Measurements from ENCODE around the gene BCL2L11. TPM values are rescaled to one million over a fixed set of nuclear protein-coding genes. Genes with fewer than 3 reads are reported as not detected.

Gene BCL2L11
- total and polyA plus RNA-seq, 2 donors, result 9.1 to 10.2 TPM

GRCh38 chr2:111205774-111206173 lies 85.1 kb downstream of the BCL2L11 start:
- 87% methylated on average over 2 of the region's 2 CpGs for WGBS
- no peaks in the 10 kb centered on the region for H3K4me1 ChIP-seq (ENCODE audit: insufficient read depth)
- H3K27ac ChIP-seq (ENCODE audit: low read depth), result no peak overlapping the region
- DNase-seq (ENCODE audit: extremely low spot score), result no peak
- H3K36me3 ChIP-seq (ENCODE audit: insufficient read depth), result no peaks in the 10 kb centered on the region
- no peak overlapping the region for H3K4me3 ChIP-seq (ENCODE audit: low read depth, low read length)

DNA sequence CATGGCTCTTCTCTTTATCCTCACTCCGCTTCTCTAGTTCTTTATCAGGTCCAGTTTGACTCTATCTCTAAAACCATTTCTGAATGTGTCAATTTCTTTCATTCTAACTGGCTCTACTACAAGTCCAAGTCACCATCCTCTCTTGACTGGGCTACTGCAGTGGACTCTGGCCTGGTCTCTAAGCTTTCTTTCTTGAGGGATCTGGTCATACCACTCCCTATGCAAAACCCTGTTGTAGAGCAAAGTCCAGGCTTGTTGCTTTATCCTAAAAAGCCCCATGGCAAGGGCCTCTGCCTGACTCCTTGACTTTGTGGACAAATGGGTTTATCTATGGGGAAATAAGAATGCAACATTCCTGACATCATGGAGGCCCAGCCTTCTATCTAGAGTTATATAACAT lies 87.1 kb downstream of the BCL2L11 start:
- Histone ChIP-seq H3K4me1 (ENCODE audit: insufficient read depth) (no peaks in the 10 kb centered on the region), H3K4me3 (ENCODE audit: low read depth, low read length) (no peak overlapping the region), H3K36me3 (ENCODE audit: insufficient read depth) (no peaks in the 10 kb centered on the region), H3K27ac (ENCODE audit: low read depth) (no peak overlapping the region)
- no peak for DNase-seq (ENCODE audit: extremely low spot score)
- WGBS, result 97% methylated on average over 1 of the region's 1 CpG

GRCh38 chr2:111208639-111209038 lies 87.9 kb downstream of the BCL2L11 start:
- no peak for DNase-seq (ENCODE audit: extremely low spot score)
- no peak overlapping the region for H3K4me3 ChIP-seq (ENCODE audit: low read depth, low read length)
- H3K4me1 ChIP-seq (ENCODE audit: insufficient read depth), result no peaks in the 10 kb centered on the region
- no peak overlapping the region for H3K27ac ChIP-seq (ENCODE audit: low read depth)
- H3K36me3 ChIP-seq (ENCODE audit: insufficient read depth), result no peaks in the 10 kb centered on the region
- 82% methylated on average over 1 of the region's 1 CpG for WGBS

DNA sequence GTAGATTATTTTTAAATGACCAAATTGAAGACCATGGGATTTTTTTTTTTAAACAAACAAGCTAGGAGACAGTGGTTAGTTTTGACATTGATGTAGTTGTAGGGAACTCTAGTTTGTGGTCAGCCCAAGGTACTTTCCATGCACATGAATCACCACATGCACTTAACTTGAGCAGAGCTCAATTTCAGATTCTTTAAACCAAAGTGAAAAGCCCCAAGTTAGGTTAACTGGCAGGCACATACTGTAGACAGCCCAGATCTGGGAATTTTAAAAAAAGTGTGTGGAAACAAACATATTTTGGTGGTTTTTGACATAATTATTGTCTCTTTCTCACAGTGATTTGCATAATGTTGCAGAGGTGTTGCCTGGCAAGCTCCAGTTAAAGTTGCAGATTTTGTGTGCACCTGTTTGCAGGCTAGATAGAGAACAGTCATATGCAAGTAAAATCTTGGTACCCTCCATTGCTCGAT lies 88.4 kb downstream of the BCL2L11 start:
- WGBS, result 91% methylated on average over 1 of the region's 1 CpG
- Histone ChIP-seq H3K4me1 (ENCODE audit: insufficient read depth) (no peaks in the 10 kb centered on the region), H3K36me3 (ENCODE audit: insufficient read depth) (no peaks in the 10 kb centered on the region), H3K4me3 (ENCODE audit: low read depth, low read length) (no peak overlapping the region), H3K27ac (ENCODE audit: low read depth) (no peak overlapping the region)
- DNase-seq (ENCODE audit: extremely low spot score), result no peak

GRCh38 chr2:111210036-111210435 lies 89.3 kb downstream of the BCL2L11 start:
- H3K36me3 ChIP-seq (ENCODE audit: insufficient read depth), result no peaks in the 10 kb centered on the region
- H3K27ac ChIP-seq (ENCODE audit: low read depth), result no peak overlapping the region
- no peak overlapping the region for H3K4me3 ChIP-seq (ENCODE audit: low read depth, low read length)
- no peak for DNase-seq (ENCODE audit: extremely low spot score)
- WGBS, result 99% methylated on average over 1 of the region's 1 CpG
- H3K4me1 ChIP-seq (ENCODE audit: insufficient read depth), result no peaks in the 10 kb centered on the region

GRCh38 chr2:111213877-111214276 lies 93.2 kb downstream of the BCL2L11 start:
- Histone ChIP-seq H3K4me3 (ENCODE audit: low read depth, low read length) (no peak overlapping the region), H3K4me1 (ENCODE audit: insufficient read depth) (no peaks in the 10 kb centered on the region), H3K36me3 (ENCODE audit: insufficient read depth) (no peaks in the 10 kb centered on the region), H3K27ac (ENCODE audit: low read depth) (no peak overlapping the region)
- no peak for DNase-seq (ENCODE audit: extremely low spot score)

DNA sequence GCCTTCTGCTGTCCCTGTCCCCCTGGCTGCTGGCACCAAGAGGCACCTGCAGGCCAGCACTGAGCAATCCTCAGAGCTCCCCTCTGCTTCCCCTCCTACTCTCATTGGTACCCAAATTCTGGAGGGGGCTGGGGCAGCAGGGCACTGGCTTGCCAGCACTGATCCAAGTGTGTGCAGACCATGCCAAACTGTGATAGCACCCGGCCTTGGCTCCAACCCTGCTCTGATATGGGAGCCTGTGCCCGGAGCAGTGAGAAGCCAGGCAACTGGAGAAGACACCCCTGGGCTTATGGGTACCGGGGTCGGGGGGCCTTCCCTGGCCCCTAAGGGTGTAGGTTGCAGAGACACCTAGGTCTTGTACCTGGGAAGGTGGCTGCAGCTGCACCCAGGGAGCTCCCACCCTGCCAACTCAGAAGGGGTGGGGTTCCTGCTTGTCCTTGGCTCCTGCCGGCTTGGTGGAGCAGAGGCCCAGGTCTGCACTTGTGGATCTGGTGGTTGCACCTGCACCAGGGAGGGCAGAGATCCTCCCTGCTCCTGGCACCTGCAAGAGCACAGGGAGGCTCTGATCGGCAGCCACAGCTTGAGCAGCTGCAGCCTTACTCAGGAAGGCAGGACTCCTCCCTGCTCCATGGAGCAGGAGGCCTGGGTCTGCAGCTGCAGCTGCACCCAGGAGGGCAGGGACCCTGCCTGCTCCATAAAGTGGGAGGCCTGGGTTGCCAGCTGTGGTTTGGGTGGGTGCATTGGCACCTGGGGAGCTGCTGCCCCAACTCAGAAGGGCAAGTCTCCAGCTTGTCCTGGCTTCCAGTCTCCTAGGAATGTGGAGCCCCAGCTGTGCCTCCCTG lies 96.3 kb downstream of the BCL2L11 start:
- Histone ChIP-seq H3K36me3 (ENCODE audit: insufficient read depth) (no peaks in the 10 kb centered on the region), H3K27ac (ENCODE audit: low read depth) (no peak overlapping the region), H3K4me3 (ENCODE audit: low read depth, low read length) (no peak overlapping the region), H3K4me1 (ENCODE audit: insufficient read depth) (no peaks in the 10 kb centered on the region)
- DNase-seq (ENCODE audit: extremely low spot score), result no peak
- WGBS, result 87% methylated on average over 6 of the region's 6 CpGs

Measured in urinary bladder (tissue), 4 donors.